ENCODE results near the gene APBA1. TPM values are rescaled to one million over a fixed set of nuclear protein-coding genes. Genes with fewer than 3 reads are reported as not detected.

Gene APBA1
- polyA plus RNA-seq, 1 of the 3 experiments (the other 2 are of a cell fraction) = 3.1 TPM

DNA sequence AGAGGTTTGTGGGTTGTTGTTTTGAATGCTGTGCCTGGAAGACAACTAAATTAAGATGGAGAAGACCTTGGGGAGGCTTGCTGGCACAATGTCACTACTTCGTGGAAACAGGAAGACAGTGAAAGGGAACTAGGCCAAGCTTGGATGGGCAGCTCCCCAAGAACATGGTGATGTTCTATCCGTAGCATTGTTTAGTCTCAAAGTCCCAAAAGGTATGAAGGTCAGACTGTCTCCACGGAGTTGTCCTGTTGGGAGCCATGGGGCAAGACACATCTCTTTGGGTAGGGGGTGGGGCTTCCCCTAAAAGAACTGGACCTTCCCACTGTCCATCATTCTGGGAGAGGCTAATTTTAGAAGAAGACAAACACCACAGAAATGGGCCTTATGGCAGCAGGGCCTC lies 206.7 kb downstream of the APBA1 start:
- Histone ChIP-seq H3K79me2 (ENCODE audit: insufficient read depth) (no peaks in the 10 kb centered on the region), H3K9me2 (no peaks in the 10 kb centered on the region), H3K4me1 (ENCODE audit: control insufficient read depth in 1 of 2, insufficient read depth in 2 of 2, low read depth in 1 of 2, low read length in 1 of 2) (peaks cover 0 to 4% of the 10 kb centered on the region in 2 experiments; a peak in 2 of 4 replicates), H3K9me3 (no peaks in the 10 kb centered on the region), H3K27me3 (ENCODE audit: insufficient read depth) (no peaks in the 10 kb centered on the region), H2AFZ (ENCODE audit: low read depth) (no peak overlapping the region), H3K9ac (no peak overlapping the region), H4K20me1 (ENCODE audit: insufficient read depth) (no peaks in the 10 kb centered on the region), H3K27ac (ENCODE audit: low read depth in 2 of 2, low read length in 1 of 2) (no peak overlapping the region), H3F3A (replicated peaks; ENCODE audit: insufficient read depth) (no peaks in the 10 kb centered on the region), H3K4me3 (ENCODE audit: low read depth in 2 of 2, low read length in 1 of 2) (no peak overlapping the region), H3K36me3 (replicated peaks in 1 of 2; ENCODE audit: control insufficient read depth in 1 of 2, insufficient read depth in 2 of 2, low read length in 1 of 2) (no peaks in the 10 kb centered on the region), H3K4me2 (no peak overlapping the region)
- TF ChIP-seq RCOR1 (IDR thresholded peaks at IDR 0.05; ENCODE audit: low read length) = no peak
- TF ChIP-seq POLR2AphosphoS5 (IDR thresholded peaks at IDR 0.05; ENCODE audit: low read depth, low read length) = no peak
- no peak for TF ChIP-seq JUND (IDR thresholded peaks at IDR 0.05)
- TF ChIP-seq, protein P1, sequence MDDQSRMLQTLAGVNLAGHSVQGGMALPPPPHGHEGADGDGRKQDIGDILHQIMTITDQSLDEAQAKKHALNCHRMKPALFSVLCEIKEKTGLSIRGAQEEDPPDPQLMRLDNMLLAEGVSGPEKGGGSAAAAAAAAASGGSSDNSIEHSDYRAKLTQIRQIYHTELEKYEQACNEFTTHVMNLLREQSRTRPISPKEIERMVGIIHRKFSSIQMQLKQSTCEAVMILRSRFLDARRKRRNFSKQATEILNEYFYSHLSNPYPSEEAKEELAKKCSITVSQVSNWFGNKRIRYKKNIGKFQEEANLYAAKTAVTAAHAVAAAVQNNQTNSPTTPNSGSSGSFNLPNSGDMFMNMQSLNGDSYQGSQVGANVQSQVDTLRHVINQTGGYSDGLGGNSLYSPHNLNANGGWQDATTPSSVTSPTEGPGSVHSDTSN (IDR thresholded peaks at IDR 0.05) = no peak
- no peak for TF ChIP-seq TCF12 (IDR thresholded peaks at IDR 0.05)
- no peak for TF ChIP-seq FOSL2 (IDR thresholded peaks at IDR 0.05; ENCODE audit: borderline replicate concordance, low read depth)
- no peak for TF ChIP-seq FOXJ3 (CRISPR knock-in tag; IDR thresholded peaks at IDR 0.05)
- TF ChIP-seq USF1 (IDR thresholded peaks at IDR 0.05; ENCODE audit: borderline replicate concordance, low read depth) = no peak
- TF ChIP-seq, protein P2, sequence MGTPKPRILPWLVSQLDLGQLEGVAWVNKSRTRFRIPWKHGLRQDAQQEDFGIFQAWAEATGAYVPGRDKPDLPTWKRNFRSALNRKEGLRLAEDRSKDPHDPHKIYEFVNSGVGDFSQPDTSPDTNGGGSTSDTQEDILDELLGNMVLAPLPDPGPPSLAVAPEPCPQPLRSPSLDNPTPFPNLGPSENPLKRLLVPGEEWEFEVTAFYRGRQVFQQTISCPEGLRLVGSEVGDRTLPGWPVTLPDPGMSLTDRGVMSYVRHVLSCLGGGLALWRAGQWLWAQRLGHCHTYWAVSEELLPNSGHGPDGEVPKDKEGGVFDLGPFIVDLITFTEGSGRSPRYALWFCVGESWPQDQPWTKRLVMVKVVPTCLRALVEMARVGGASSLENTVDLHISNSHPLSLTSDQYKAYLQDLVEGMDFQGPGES (IDR thresholded peaks at IDR 0.05; ENCODE audit: low read depth, low read length) = no peak
- POLR2A ChIA-PET = no interaction called here
- DNase-seq = no peak
- WGBS (ENCODE audit: low lambda C conversion rate) = 91% methylated on average over 3 of the region's 3 CpGs
- CTCF ChIA-PET = interaction anchor here (1.3 kb wide), 1 partner anchor 12 kb away, joined by 3 read pairs; no protein-coding TSS in a partner anchor

DNA sequence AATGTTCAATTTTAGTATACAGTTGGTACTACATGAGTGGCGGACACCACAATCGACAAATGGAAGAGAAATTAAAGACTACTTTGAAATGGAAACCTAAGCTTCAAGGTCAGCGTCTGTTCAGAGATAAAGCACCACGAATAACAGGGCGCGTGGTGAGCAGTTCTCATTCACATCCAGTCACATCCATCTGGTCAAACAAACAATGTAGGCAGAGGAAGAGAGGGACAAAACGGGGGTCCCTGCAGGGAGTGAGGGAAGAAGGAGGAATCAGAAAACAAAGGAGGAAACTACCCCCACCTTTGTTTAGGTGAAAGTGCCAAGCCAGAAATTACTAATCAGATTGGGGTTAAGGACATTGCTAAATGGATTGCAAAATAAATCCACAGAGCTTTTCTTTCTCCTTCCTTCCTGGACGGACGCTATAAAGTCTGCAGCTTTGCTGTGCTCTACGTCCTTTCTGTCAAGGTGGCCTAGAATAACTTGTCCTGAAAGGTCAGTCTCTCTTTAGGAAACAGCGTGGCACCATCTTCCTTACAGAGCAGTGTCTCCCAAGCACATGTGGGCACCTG lies 208.6 kb downstream of the APBA1 start:
- CTCF ChIA-PET = interaction anchor here (0.7 to 1.5 kb wide), 3 partner anchors 10 to 84 kb away, joined by 3 to 4 read pairs (median 4); no protein-coding TSS in a partner anchor
- 87% methylated on average over 11 of the region's 11 CpGs for WGBS (ENCODE audit: low lambda C conversion rate)

More for the DNA sequence above, 208.6 kb downstream of the APBA1 start:
- Histone ChIP-seq H3K36me3 (replicated peaks in 1 of 2; ENCODE audit: control insufficient read depth in 1 of 2, insufficient read depth in 2 of 2, low read length in 1 of 2) (no peaks in the 10 kb centered on the region), H3K27me3 (ENCODE audit: insufficient read depth) (no peaks in the 10 kb centered on the region), H2AFZ (ENCODE audit: low read depth) (no peak overlapping the region), H3K27ac (ENCODE audit: low read depth in 2 of 2, low read length in 1 of 2) (no peak overlapping the region; a peak in 1 of 4 replicates), H3K4me1 (ENCODE audit: control insufficient read depth in 1 of 2, insufficient read depth in 2 of 2, low read depth in 1 of 2, low read length in 1 of 2) (peaks cover 0 to 4% of the 10 kb centered on the region in 2 experiments; a peak in 2 of 4 replicates), H3K9me3 (no peaks in the 10 kb centered on the region), H3K4me3 (ENCODE audit: low read depth in 2 of 2, low read length in 1 of 2) (no peak overlapping the region), H3K9ac (no peak overlapping the region), H4K20me1 (ENCODE audit: insufficient read depth) (no peaks in the 10 kb centered on the region), H3K4me2 (no peak overlapping the region), H3K79me2 (ENCODE audit: insufficient read depth) (no peaks in the 10 kb centered on the region), H3K9me2 (no peaks in the 10 kb centered on the region), H3F3A (replicated peaks; ENCODE audit: insufficient read depth) (no peaks in the 10 kb centered on the region)
- POLR2A ChIA-PET = no interaction called here
- TF ChIP-seq YY1 (IDR thresholded peaks at IDR 0.05; ENCODE audit: low read depth) = no peak
- no peak for TF ChIP-seq TEAD4 (IDR thresholded peaks at IDR 0.05; ENCODE audit: borderline replicate concordance, insufficient read depth)
- no peak for TF ChIP-seq FOXM1 (IDR thresholded peaks at IDR 0.05; ENCODE audit: low read depth)
- TF ChIP-seq TCF12 (IDR thresholded peaks at IDR 0.05) = no peak
- no peak for TF ChIP-seq POLR2AphosphoS5 (IDR thresholded peaks at IDR 0.05; ENCODE audit: low read depth, low read length)
- TF ChIP-seq TAF1 (IDR thresholded peaks at IDR 0.05; ENCODE audit: borderline replicate concordance, low read depth, low read length) = no peak
- TF ChIP-seq REST (IDR thresholded peaks at IDR 0.05; ENCODE audit: low read depth, low read length) = no peak
- no peak for TF ChIP-seq MAX (IDR thresholded peaks at IDR 0.05; ENCODE audit: low read depth)
- TF ChIP-seq, protein P2 (IDR thresholded peaks at IDR 0.05; ENCODE audit: low read depth, low read length) = no peak
- no peak for TF ChIP-seq RFX5 (IDR thresholded peaks at IDR 0.05; ENCODE audit: low read length)
- TF ChIP-seq FOXJ3 (CRISPR knock-in tag; IDR thresholded peaks at IDR 0.05) = no peak
- TF ChIP-seq SIN3A (IDR thresholded peaks at IDR 0.05; ENCODE audit: borderline replicate concordance, low read depth, low read length) = no peak
- TF ChIP-seq RCOR1 (IDR thresholded peaks at IDR 0.05; ENCODE audit: low read length) = no peak
- DNase-seq = no peak
